Spleen (tissue), 7 donors: ENCODE measurements around the gene MACROD2.

Experiments used
- POLR2AphosphoS5 ChIP-seq, 3 donors: sonication (generic); formaldehyde crosslinking; IDR thresholded peaks; one replicate each; pipeline ENCODE4 v1.5.1; 2017; ENCODE audit warnings: antibody characterized with exemption in 3 of 3
- TF ChIP-seq, protein P1 (sequence below), 11 experiments: fragments of 200-600 bp in 7 of 11; fragments of 450-650 bp in 4 of 11; sonication (generic) in 4 of 11; IDR thresholded peaks in 8 of 11; conservative IDR thresholded peaks in 3 of 11; 1 replicate in 7 of 11; 2 replicates in 4 of 11; pipeline versions ENCODE4 v1.4.0 to v1.8.0; 2016 to 2021; ENCODE audit warnings: antibody characterized with exemption in 11 of 11, inconsistent platforms in 4 of 11, mild to moderate bottlenecking in 1 of 11
- donor health status: DM: no; HTN: no; CAD: no; lungs with moderate emphysema.
- donor health status: DM: no; HTN: no; CAD: no.
- donor health status: DM: no; HTN: no; CAD: no.

DNA sequence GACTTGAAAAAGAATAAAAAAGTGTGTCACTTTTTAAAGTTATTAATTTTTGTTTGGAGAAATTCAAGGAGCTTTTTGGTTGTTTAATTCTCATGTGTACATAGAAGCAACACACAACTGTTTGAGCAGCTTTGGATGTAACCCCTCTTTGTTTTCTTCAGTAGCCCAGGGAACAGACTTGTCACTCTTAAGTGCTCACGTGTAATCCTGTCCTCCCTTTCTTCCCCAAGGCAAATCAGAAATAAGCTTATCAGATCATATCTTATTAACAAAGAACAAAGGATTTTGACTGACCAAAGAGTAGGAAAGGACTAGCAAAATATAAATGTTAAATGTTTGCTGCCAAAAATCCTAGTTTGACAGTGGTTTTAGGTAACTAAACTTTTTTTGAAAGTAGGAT, 349.4 kb downstream of the MACROD2 start:
- no peak for TF ChIP-seq POLR2AphosphoS5 (IDR thresholded peaks at IDR 0.05)
- TF ChIP-seq, protein P1, sequence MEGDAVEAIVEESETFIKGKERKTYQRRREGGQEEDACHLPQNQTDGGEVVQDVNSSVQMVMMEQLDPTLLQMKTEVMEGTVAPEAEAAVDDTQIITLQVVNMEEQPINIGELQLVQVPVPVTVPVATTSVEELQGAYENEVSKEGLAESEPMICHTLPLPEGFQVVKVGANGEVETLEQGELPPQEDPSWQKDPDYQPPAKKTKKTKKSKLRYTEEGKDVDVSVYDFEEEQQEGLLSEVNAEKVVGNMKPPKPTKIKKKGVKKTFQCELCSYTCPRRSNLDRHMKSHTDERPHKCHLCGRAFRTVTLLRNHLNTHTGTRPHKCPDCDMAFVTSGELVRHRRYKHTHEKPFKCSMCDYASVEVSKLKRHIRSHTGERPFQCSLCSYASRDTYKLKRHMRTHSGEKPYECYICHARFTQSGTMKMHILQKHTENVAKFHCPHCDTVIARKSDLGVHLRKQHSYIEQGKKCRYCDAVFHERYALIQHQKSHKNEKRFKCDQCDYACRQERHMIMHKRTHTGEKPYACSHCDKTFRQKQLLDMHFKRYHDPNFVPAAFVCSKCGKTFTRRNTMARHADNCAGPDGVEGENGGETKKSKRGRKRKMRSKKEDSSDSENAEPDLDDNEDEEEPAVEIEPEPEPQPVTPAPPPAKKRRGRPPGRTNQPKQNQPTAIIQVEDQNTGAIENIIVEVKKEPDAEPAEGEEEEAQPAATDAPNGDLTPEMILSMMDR (IDR thresholded peaks at IDR 0.05 in 8 of 11, conservative IDR thresholded peaks at IDR 0.05 in 3 of 11), result no peak
